ENCODE data around the gene POLN.
"Not testable (repeated sequence)": the region's sequence is repeated elsewhere in the genome, so short reads cannot be mapped to it uniquely, and the experiment has no call there.

The POLN gene

DNA sequence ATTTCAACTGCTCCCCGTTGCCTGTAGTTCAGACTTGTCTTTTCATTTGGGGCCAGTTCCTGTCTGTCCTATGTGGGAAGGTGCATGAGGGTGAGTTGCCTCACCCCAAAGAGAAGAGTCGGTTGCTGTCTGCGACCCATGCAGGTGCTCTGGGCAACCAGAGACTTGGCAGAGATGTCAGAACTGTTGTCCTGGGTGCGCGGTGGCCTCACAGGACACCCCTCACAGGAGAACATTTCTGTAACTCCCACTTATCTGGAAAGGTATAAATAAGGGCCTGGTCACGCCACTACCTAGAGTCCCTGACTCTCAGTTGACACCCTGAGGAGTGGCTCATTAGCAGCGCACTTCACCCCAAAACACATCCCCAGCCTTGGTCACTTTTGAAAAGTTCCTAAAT lies 192.5 kb downstream of the POLN start:
- no peak for DNase-seq

DNA sequence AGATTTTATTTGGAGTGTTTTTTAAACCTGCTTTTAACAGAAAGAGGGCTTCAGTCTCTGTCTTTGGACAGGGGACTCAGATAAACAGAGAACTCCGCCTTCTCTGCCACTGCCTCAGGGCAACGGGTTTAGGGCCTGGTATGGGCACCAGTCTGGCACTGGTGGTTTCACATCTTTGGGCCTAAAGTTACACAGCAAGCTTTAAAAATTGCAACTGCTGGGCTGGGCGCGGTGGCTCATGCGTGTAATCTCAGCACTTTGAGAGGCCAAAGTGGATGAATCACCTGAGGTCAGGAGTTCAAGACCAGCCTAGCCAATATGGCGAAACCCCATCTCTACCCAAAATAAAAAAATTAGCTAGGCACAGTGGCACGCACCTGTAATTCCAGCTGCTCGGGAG lies 193.1 kb downstream of the POLN start:
- DNase-seq: no peak

DNA sequence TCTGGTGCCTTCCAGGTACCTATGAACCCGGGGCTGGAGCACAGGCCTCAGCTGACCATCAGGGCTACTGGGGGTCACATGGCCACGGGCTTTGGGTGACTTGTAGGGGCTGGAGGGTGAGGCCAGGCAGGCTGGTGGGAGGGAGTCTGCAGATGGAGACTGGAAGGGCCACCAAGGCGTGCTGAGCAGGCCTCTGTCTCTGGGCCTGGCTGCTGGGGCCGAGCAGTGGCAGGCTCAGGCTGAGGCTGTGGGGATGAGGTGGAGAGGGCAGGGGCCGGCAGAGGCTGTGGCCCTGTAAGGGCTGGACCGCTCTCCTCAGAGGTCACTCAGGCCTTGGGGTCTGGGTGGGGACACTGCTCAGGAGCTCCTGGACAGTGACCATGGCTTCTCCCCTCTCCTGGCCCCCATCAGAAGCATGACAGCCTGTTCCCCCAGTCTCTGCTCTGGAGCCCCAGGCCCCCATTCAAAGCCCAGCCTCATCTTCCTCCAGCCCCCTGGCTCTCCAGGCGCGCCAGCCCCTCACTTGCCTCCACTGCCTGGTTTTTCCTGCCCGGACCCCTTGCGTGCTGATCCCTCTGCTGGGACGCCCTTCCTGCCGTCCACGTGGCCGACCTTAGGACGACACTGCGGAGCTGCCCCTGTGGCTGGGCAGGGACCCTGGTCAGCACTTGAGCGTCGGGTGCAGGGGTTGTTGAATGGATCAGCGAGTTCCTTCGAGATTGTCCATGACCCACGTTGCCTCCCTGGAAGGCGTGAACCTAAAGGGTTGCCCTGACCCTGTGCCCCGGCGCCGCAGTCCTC lies 193.9 kb downstream of the POLN start:
- DNase-seq: no peak

DNA sequence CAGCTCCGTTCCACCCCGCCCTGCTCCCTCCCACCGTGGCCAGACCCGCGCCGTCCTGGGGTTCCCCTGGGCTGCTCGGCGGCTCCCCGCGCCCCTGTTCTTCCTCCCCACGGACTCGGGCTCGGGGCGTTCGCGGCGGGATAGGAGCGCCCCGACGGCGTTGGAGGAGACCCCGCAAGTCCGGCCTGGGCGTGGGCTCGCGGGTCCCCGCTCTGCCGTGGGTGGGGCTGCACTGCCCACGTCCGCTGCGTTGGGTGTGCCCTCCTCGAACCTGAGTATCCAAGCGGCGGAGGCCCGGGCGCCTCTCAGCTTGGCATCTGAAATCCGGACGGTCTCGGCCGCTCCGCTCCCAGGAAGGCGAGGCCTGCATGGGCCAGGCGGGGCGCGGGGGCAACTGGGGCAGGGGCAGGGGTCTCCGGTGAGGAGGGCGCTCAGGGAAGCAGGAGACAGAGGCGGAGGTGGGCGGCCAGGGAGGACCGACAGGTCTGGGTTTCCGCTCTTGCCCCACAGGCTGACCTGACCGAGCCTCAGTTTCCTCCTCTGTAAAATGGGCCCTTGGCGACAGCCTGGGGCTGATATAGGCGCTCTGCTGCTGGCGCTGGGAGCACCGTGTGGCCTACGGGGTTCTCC lies 194.8 kb downstream of the POLN start:
- DNase-seq: no peak

DNA sequence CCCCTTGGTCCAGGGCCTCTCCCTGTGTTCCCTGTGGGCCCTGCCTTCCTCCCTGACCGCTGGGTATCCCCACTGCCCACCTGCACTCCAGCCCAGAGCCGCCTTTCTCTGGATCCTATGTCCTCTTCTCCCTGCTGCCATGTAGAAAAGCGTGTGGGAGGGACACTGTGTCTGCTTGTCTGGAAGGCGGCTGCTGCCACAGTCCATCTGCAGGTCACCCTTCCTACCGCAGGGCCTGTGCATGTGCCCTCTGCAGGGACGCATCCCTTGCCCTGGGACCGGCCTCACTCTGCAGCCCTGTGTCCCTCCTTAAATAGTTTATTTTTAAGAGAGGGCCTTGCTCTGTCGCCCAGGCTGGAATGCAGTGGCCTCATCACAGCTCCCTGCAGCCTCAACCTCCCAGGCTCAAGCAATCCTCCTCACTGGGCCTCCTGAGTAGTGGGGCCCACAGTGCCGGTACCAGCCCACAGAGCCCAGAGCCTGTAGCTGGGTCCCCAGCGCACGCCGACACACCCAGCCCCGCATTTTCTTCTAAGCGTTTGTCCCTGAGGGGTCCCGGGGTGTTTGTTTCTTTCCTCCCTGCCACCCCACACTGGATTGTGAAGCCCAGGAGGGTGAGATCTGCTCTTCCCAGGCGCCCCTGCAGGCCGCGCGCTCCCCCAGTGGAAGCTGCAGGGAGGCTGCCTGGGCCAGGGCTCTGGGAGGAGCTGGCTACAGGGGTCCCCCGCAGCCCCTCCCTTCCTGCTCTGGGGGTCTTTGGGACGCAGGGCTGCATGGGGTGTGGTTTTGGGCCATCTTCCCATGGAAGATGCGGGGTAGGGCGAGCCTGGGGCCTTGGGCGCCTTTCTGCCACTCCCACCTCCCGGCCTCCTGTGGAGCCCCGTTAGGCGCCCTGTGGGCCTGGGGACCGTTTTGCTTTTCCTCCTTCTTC lies 195.6 kb downstream of the POLN start:
- DNase-seq: peak; percentile 15

DNA sequence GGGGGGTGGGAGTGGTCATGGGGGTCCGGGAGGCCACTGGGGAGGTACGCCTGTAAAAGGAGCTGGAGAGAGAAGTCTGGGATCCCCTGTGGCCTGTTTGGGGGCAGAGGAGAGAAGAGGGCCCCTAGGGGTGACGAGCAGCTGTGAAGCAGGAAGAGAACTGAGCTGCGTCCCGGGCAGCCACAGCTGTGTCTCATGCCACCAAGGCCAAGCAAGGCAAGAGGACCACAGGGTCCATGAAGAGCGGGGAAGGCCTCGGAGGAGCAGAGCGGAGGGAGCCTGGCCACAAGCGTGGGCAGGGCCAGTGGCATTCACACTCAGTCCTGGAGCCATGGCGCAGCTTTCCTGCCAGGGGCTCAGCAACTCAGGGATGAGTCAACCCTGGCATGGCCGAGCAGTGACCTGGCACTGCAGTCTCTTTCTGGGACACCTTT lies 196.4 kb downstream of the POLN start:
- DNase-seq: no peak

DNA sequence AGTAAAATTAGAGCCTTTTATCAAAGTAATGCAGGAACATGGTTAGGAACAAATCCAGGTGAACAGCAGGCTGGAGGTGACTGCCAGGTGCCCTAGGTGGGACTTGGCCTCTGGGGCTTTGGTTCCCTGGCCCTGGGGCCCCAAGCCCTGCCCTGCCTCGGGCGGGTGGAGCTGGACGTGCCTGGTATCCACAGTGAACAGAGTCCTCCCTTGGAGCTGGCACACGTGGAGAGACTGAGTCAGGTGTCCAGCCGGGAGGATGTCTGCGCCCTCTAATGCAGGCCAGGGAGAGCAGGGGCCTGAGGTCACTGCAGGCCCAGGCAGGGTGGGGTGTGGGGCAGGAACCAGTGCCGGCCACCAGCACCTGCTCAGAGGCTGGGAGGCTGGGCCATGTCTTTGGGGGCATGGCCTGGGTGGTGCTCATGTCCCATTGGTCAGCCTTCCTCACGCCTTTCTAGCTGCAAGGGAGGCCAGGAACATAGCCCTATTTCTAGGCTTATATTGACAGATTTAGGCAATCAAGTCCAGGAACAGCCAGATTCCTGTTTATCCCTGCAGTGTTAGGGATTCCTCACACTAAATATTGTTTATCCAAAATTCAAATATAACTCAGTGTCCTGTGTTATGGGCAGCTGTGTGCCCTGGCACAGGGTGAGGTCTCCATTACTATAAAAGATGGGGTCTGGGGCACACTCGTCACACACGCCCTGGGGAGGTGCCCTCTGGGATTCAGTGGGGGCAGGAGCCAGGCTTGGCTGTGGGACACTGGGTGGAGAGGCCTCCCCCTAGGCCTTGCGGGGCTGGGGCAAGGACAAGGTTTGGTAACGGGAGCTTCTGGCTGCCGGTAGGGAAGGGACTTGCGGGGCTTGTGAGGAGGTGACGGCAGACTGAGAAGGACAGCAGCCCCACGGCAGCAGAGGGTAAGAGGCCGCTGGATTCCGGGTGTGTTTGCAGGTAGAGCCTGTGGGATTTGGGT lies 197.1 kb downstream of the POLN start:
- no peak for DNase-seq

DNA sequence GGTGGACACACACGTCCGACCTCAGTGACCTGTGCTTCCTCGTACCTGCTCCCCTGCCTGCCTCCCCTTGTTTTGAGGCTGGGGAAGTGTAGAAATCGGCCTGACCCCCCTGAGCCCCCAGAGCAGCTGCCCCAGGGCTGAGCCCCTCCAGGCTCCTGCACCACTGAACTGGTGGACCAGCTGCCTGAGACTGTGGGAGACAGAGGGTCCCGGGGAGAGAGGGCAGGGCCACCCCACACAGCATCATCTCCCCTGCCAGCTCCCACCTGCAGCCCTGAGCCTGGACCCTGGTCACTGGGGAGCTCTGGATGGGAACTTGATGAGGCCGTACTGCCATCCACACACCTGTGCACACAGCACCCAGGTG lies 197.8 kb downstream of the POLN start:
- DNase-seq: no peak

DNA sequence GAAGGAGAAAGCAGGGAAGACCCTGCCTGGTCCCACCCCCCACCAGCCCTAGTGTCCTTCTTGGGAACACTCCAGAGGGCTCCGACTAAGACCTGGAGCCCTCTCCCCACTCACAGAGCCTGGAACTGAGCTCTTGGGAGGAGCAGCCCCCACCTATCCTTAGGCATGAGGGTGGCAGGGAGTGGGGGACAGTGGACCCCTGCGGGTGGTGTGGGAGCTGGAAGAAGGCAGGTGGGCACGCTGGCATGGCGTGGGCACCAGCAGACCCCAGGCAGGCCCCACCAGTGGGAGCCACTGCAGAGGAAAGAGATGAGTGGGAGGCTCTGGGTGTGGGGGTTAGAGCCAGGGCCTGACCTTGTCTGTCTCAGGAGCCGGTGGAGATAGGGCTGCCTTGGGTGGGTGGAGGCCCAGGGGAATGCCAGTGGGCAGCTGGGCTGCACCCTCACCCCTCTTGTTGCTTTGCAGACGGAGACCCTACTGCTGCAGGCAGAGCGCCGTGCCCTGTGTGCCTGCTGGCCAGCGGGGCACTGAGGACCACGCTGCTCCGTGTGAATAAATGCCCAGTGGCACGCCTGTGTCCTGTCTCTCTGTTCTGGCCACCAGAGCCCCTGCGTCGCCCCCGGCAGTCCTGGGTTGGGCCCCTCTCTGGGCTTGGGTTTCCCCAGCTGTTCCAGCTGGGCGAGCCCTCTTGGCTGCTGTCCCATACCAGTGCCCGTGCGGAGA lies 198.4 kb downstream of the POLN start:
- no peak for DNase-seq

DNA sequence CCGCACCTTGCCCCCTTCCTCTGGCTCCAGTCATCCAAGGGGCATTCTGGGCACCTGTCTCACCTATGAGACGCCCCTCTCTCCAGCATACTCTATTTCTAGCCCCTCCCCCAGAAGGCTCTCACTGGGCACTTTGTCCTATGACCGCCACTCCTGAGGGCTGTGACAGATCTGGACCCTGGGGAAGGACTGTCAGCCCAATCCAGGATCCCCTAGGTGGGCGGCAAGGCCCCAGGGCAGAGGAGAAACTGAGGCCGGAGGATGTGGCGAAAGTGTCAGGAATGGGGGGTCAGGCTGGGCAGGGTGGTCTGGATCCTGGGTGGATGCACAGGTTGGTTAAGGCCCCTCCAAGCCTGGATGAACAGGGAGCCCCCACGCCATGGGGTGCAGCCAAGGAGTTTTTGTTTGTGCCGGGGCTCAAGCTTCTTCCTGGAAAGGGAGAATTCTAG lies 198.9 kb downstream of the POLN start:
- DNase-seq: no peak

DNA sequence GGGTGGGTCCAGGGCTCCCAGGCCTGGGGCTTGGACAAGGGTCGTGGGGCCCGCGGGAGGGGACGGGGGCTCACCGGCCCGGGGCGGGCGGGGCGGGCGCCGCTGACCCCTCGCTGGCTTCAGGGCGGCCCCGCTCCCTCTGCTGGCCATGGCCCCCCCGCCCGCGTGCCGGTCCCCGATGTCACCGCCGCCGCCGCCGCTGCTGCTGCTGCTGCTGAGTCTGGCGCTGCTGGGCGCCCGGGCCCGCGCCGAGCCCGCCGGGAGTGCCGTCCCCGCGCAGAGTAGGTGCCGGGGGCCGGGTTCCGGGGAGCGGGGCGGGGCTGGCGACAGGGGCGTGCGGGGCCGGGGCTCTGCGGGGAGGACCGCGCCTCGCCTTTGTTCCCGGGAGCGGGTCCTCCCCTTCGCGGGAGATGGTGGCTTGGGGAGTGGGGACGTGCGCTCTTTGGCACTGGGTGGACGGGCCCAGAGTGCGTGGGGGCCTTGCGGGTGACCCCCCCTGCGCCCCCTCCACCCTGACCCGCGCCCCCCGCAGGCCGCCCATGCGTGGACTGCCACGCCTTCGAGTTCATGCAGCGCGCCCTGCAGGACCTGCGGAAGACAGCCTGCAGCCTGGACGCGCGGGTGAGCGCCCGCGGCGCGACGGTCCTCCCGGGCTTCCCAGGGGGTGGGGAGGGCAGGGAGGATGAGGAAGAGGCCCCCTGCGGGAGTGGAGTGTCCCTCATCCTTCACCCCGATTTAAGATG lies 199.5 kb downstream of the POLN start:
- DNase-seq: no peak

DNA sequence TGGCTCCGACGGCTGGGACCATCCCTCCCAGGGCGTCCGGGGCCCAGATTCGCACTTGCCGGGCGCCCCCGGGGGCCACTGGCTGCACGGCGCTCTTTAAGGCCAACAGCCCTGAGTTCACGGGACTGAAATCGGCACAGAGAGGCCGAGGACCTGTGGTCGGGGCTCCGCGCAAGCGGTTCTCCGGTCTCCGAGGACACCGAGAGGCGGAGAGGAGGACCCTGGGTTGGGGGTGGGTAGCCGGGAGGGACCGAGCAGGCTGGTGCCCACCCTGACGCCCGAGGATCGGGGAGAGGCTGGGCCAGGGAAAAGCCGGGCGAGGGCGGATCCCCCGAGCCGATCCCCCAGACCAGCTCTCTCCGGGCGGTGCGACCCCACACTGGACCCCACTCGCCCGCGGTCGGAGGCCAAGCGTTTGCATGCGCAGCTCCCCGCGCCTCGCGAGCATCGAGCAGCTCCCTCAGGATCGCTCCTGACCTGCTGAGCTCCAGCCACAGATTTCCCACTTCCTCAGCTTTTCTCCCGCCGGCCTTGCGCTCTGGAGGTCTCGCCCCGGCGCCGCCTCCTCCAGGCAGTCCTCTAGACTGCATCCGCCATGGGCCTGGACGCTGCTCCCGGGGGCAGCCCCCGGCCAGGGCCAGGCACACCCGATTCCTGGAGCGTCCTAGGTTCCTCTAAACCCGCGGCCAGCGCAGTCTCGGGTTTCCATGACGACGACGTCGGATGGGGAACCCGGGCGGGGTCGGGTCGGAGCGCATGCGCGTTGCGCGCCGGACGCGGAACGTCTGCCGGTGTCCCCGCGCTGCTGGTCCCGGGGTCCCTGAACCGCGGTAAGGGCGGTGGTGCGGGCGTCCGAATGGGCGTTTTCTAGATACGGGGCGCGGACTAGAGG lies 200.4 kb downstream of the POLN start:
- peak; percentile 95 for DNase-seq

DNA sequence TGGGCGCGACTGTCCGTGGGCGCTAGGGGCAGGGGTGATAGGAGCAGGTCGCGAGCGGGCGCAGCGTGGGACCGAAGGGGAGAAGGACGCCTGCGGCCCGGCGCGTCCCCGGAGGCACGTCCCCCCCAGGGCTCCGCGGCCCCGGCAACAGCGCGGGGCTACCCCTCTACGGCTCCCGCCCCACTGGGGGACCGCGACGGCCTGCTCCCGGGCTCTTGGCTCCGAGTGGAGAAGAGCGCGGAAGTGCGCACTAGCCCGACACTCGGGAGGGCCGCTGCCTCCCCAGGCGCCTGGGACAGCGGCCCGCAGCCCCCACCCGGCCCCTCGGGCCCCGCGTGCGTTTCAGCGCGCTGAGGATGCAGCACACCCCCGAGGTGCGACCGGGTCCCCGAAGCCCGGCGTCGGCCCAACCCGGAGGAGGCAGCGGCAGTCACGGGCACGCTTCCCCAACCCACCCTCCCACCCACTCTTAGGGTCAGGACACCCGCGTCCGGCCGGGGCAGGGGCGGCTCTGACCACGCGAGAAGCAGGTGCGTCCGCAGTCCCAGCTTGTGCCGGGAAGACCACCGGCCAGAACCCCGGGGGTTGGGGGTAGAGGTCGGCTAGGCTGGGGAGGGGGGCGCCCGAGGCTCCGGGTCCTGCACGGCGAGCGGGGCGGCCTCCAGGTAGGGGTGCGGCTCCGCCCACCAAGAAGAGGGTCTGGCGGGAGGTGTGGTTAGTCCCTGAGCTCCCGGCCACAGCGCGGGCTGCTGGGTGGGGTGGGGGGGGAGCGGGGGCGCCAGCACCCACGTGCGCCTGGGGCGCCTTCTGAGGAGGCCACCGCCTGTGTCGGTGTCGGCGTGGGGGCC lies 201.3 kb downstream of the POLN start:
- DNase-seq: peak; percentile 10

DNA sequence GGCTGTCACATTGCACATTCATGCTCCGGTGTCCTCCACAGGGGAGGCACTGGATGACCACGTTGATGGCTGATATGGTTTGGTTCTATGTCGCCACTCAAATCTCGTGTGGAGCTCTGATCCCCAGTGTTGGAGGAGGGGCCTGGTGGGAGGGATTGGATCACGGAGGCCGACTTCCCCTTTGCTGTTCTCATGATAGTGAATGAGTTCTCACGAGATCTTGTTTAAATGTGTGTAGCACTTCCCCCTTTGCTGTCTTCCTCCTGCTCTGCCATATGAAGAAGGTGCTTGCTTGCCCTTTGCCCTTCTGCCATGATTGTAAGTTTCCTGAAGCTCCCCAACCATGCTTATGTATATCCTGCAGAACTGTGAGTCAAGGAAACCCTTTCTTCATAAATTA lies 205.1 kb downstream of the POLN start:
- no peak for DNase-seq

DNA sequence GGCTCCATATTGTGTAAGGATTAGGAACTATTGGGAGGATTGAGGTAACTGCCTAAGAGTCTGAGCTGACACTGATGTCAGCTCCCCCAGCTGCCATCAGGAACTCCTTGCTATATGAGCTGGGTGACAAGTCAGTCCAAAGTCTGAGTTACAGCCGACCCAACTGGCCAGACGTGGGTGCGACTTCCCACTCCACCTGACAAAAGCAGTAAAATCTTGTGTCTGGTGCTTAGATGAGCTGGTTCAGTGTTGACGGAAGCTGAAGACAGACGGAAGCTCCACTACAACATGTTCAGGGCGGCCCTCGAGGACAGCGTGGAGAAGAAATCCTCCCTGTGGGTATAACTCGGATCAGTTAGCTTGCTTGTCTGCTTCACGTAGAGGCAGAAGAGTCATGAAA lies 205.6 kb downstream of the POLN start:
- DNase-seq: no peak

DNA sequence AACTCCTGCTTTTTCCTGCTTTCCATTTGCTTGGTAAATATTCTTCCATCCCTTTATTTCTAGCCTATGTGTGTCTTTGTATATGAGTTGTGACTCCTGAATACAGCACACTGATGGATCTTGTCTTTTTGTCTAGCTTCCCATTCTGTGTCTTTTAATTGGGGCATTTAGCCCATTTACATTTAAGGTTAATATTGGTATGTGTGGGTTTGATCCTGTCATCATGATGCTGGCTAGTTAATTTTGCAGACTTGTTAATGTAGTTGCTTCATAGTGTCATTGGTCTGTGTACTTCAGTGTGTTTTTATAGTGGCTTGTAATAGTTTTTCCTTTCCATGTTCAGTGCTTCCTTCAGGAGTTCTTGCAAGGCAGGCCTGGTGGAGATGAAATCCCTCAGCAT lies 210.8 kb downstream of the POLN start:
- DNase-seq: not testable (repeated sequence)

DNA sequence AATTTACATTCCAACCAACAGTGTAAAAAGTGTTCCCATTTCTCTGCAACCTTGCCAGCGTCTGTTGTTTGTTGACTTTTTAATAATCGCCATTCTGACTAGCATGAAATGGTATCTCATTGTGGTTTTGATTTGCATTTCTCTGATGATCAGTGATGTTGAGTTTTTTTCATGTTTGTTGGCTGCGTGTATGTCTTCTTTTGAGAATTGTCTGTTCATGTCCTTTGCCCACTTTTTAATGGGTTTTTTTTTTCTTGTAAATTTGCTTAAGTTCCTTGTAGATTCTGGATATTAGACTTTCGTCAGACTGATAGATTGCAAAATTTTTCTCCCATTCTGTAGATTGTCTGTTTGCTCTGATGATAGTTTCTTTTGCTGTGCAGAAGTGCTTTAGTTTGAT lies 214.8 kb downstream of the POLN start:
- DNase-seq: not testable (repeated sequence)

DNA sequence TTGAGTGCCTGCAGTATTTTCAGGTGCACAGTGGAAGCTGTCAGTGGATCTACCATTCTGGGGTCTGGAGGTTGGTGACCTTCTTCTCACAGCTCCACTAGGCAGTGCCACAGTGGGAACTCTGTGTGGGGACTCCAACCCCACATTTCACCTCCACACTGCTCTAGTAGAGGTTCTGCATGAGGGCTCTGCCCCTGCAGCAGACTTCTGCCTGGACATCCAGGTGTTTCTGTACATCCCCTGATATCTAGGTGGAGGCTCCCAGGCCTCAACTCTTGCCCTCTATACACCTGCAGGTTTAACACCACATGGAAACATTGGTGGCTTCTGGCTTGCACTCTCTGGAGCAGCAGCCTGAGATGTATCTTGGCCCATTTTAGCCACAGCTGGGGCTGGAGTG lies 216.1 kb downstream of the POLN start:
- DNase-seq: no peak

DNA sequence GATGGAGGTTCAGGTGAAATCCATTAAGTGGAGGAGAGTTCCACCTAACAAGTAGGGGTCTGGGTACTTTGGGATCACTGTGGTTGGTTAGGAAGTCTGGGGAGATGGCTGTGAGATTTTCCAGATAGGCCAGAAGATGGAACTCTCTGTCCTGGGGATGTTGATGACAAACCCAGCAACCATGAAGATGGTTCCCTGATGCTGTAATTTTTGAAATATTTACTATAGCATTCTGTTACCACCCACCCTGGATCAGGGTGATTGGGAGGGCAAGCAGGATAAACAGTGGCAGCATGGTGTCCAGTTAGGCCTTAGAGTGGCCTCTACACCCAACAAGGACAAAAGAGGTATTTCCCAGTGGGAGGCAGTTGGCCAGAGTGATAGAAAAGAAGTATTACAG lies 217.2 kb downstream of the POLN start:
- no peak for DNase-seq
